ENCODE results near the gene RAD51B.

RAD51B gene

GRCh38 chr14:67850066-67850830 lies 30.7 kb downstream of the RAD51B start:
- Histone ChIP-seq H3K9me3 (no peaks in the 10 kb centered on the region; the same call in 1 of the 2 replicates), H3K4me1 (no peaks in the 10 kb centered on the region), H3K27me3 (no peaks in the 10 kb centered on the region), H3K4me3 (ENCODE audit: low read depth, low read length) (no peak overlapping the region), H3K36me3 (no peaks in the 10 kb centered on the region)
- no peak for TF ChIP-seq CTCF (IDR thresholded peaks at IDR 0.05; ENCODE audit: low read depth, low read length)
- no peak for DNase-seq

GRCh38 chr14:67851785-67852410 lies 32.3 kb downstream of the RAD51B start:
- TF ChIP-seq CTCF (IDR thresholded peaks at IDR 0.05; ENCODE audit: low read depth, low read length): no peak
- H3K4me1 ChIP-seq: no peaks in the 10 kb centered on the region
- H3K36me3 ChIP-seq: no peaks in the 10 kb centered on the region
- H3K9me3 ChIP-seq: no peaks in the 10 kb centered on the region; the same call in 1 of the 2 replicates
- DNase-seq: no peak
- H3K27me3 ChIP-seq: no peaks in the 10 kb centered on the region
- no peak overlapping the region for H3K4me3 ChIP-seq (ENCODE audit: low read depth, low read length)

GRCh38 chr14:67852926-67853604 lies 33.5 kb downstream of the RAD51B start:
- no peak overlapping the region for H3K4me3 ChIP-seq (ENCODE audit: low read depth, low read length)
- no peak for TF ChIP-seq CTCF (IDR thresholded peaks at IDR 0.05; ENCODE audit: low read depth, low read length)
- H3K36me3 ChIP-seq: no peaks in the 10 kb centered on the region
- H3K9me3 ChIP-seq: no peaks in the 10 kb centered on the region; the same call in 1 of the 2 replicates
- no peaks in the 10 kb centered on the region for H3K27me3 ChIP-seq
- H3K4me1 ChIP-seq: no peaks in the 10 kb centered on the region
- DNase-seq: no peak

GRCh38 chr14:67853715-67854114 lies 34.1 kb downstream of the RAD51B start:
- H3K36me3 ChIP-seq: no peaks in the 10 kb centered on the region
- no peaks in the 10 kb centered on the region for H3K27me3 ChIP-seq
- no peak for DNase-seq
- H3K9me3 ChIP-seq: no peaks in the 10 kb centered on the region; the same call in 1 of the 2 replicates
- H3K4me3 ChIP-seq (ENCODE audit: low read depth, low read length): no peak overlapping the region
- no peak for TF ChIP-seq CTCF (IDR thresholded peaks at IDR 0.05; ENCODE audit: low read depth, low read length)
- H3K4me1 ChIP-seq: no peaks in the 10 kb centered on the region

- Histone ChIP-seq H3K27me3 (no peaks in the 10 kb centered on the region), H3K4me3 (ENCODE audit: low read depth, low read length) (no peak overlapping the region), H3K36me3 (no peaks in the 10 kb centered on the region), H3K4me1 (no peaks in the 10 kb centered on the region), H3K9me3 (no peaks in the 10 kb centered on the region)
- no peak for DNase-seq
- no peak for TF ChIP-seq CTCF (IDR thresholded peaks at IDR 0.05; ENCODE audit: low read depth, low read length)
These were observed 37.2 kb downstream of the RAD51B start for GRCh38 chr14:67856827-67857226.

All from BE2C (cell line).